Subcutaneous adipose tissue (tissue), 4 donors: ENCODE data around the gene KRT72. TPM values are rescaled to one million over a fixed set of nuclear protein-coding genes. Genes with fewer than 3 reads are reported as not detected.

Source experiments
- total RNA-seq, 4 donors: library from RNA; depleted of rRNA; stranded (reverse); fragments of >200 nt; gene quantifications; one replicate each; pipeline ENCODE4 v1.1.0, GENCODE V29; 2016
- TF ChIP-seq, protein P1 (sequence below): fragments of 450-650 bp; IDR thresholded peaks from one replicate; pipeline ENCODE4 v1.5.1; 2016; ENCODE audit warnings: low read depth, mild to moderate bottlenecking, control low read depth, antibody characterized with exemption, moderate library complexity

KRT72 gene
- total RNA-seq, 4 donors from 2014 or later = not detected

DNA sequence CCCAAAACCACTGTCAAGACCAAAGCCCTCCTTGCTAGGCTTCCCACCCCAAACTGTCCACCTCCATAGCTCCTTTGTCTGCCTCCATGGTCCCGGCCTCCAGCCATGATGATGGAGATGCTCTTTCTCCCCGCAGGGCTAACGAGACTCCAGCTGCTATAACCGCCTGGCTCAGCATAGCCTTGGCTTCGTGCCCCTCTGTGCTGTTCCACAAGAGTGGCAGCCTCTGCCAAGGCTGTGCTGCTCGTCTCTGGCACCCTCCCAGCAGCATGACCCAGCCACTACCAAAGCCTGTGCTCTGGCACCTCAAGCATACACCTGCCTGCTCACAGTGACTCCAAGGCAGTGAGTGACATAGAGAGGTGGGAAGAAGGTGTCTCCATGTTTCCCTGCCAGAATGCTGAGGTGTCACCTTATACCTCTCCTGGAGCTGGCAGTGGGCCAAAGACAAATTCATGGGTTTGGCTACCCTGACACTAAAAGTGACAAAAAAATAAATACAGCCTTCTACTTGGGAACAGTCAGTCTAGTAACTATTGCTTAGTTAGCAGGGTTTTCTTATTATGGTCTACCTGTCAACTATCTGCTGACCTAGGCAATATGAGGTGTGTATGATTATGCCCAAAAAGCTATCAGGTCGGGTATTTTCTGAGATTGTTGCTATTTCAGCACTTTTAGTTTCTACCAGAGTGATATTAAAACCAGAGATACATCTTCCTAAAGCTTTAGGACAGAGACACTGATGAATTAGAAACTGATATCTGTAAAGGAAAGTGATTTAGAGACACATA, 33.2 kb upstream of the KRT72 start:
- TF ChIP-seq, protein P1, sequence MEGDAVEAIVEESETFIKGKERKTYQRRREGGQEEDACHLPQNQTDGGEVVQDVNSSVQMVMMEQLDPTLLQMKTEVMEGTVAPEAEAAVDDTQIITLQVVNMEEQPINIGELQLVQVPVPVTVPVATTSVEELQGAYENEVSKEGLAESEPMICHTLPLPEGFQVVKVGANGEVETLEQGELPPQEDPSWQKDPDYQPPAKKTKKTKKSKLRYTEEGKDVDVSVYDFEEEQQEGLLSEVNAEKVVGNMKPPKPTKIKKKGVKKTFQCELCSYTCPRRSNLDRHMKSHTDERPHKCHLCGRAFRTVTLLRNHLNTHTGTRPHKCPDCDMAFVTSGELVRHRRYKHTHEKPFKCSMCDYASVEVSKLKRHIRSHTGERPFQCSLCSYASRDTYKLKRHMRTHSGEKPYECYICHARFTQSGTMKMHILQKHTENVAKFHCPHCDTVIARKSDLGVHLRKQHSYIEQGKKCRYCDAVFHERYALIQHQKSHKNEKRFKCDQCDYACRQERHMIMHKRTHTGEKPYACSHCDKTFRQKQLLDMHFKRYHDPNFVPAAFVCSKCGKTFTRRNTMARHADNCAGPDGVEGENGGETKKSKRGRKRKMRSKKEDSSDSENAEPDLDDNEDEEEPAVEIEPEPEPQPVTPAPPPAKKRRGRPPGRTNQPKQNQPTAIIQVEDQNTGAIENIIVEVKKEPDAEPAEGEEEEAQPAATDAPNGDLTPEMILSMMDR = no peak

DNA sequence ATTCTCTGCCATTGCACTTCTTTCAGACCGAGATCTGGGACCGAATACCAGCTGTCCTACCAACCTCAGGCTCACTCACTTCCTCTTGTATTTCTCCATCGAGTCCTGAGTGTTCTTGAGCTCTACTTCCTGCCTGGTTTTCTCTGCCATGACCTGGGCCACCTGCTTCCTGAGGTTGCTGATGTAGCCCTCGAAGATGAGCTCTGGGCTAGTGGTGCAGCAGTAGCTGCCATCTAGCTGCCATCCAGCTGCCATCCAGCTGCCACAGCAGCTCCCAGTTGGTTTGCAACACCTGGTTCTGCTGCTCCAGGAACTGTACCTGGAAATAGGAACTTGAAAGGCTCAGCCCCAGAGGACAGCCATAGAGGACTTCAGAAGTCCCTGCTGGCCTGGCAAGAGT, 32.1 kb upstream of the KRT72 start:
- TF ChIP-seq, protein P1 = no peak

DNA sequence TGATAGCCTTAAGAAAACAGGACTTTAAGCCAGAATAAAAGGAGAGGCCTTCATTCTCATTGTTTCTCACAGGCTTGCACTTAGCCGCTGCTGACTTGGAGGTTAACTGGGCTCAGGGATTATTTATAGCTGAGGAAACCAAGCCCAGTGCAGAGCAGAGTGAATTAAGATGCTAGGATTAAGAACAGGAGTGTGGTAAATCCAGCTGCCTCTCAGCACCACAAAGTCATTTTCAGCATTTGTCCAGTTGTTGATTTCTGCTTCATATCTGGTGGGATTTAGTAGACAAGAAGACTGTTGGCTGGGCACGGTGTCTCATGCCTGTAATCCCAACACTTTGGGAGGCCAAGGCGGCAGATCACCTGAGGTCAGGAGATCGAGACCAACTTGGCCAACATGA, 31.4 kb upstream of the KRT72 start:
- TF ChIP-seq, protein P1 = no peak

DNA sequence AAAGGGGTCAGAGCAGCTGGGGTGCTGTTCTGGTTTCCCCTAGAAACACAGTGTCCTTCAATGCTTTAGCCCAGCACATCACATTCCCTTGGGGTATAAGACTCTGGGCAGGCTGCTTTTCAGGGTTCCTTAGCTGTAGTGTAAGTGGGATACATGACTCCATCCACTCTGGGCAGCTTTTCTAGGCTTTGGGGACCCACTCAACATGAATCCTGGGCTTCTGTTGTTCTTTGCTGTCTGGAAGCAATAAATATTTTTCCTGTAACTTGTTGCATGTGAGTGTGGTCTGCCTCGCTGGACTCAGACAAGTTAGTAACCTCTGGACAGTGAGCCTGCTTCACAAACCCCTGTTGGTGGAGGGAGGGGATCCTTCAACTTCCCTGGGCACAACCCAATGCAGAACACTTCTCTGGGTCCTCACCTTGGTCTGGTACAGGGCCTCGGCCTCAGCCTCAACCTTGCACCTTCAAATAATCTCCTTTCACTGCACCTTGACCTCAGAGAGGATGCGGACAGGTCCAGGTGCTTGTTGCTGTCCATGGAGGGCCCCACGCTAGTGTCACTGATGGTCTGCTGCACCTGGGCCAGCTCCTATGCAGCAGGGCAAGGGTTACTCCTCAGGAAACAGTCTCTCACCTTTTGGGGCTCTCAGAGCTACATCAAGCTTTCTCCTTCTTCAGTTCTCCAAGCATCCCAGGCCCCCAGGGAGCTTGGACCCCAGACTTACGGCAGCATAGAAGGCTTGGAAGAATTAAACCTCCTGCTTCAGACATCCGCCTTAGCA, 30.6 kb upstream of the KRT72 start:
- TF ChIP-seq, protein P1 = no peak

DNA sequence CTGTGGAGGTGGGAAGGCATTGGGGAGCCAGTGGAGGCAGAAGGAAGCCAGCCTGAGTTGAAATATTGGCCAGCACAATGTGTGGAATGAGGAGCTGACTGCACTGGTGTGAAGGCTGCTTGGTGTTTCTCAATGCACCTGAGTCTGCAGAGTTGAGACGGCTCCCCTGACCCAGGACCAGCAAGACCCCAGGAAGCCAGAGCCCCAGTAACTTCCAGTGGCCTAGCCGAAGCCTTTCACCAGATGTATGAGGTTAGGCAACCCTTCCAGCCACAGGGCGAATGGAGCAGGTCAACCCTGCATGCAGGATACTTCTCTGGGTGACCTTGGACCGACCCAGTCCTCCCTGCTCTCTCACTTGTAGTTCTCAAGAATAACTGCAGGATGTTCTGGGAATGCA, 30.0 kb upstream of the KRT72 start:
- TF ChIP-seq, protein P1 = no peak

DNA sequence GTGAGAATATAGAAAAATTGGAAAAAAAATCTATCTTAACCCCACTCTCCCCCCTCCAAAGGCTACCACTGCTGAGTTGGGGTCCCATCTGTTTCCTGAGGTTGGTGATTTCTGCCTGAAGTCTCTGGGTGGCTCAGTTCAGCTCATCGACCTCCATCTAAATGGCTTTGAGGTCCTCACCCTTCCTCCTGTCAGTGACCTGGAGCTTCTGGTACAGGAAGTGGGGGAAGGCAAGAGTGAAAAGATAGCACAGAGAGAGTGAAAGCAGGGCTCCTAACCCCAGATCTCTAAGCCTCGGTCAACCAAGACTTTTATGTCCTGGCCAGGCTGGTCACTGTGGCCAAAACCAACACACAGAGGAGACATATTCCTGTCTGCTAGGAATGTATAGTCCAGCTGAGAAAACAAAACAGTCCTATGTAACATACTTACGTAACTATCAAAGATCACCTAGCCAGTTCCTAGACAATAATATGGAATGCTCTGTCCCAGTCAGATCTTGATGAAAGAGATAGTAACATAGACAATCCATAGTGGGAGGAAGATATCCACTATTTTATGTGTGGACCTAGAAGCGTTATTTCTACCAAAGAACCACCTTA, 29.4 kb upstream of the KRT72 start:
- TF ChIP-seq, protein P1 = no peak

DNA sequence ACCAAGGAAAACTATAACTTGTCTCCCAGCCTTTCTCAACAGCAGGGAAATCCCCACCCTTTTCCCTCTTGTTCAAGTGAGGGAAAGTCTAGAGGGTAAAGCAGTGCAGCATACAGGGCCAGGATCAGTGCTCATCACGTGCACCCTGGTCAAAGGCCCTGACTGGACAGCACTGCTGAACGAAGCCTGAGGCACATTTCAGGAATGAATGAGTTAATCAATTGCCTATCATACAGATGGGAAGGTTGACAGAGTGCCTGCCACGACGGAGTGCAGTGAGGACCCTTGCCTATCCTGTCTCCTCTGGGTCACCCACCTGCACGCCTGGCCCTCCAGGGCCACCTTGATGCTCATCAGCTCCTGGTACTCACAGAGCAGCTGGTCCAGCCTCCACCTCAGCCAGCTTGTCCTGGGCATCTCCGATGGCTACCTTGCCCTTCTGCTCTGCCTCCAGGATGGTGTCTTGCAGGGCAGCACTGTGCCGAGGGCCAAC, 28.8 kb upstream of the KRT72 start:
- TF ChIP-seq, protein P1 = no peak
